H1 (cell line): Measurements from ENCODE around the gene CD276. TPM values are rescaled to one million over a fixed set of nuclear protein-coding genes. Genes with fewer than 3 reads are reported as not detected.

Experiments used
- KDM4A ChIP-seq: IDR thresholded peaks from one replicate; pipeline ENCODE4 v1.7.1; 2012; ENCODE audit warnings: low read depth, mild to moderate bottlenecking, moderate library complexity, low read length, inconsistent platforms; ENCODE audit not compliant: severe bottlenecking
- POLR2AphosphoS5 ChIP-seq: IDR thresholded peaks from 2 replicates; pipeline ENCODE4 v1.6.1; 2011; ENCODE audit warnings: low read depth, low read length
- polyA plus RNA-seq, 7 experiments: library from polyadenylated mRNA; depleted of rRNA in 3 of 7; stranded (reverse) in 5 of 7; unstranded in 2 of 7; fragments of >200 nt in 5 of 7; fragments of 200-250 nt in 2 of 7; gene quantifications; 1 replicate in 5 of 7; 2 replicates in 1 of 7; 4 replicates in 1 of 7; pipeline versions ENCODE4 v1.2.1 to v1.2.3, GENCODE V29; 2011 to 2013; ENCODE audit warnings: missing spikeins in 2 of 7, mixed read lengths in 2 of 7
- total RNA-seq: library from RNA; stranded (reverse); fragmentation: NEBNext Ultra II Directional; extraction: Animal tissue kit (Norgen Biotek cat#: 25700); gene quantifications from 2 replicates; pipeline ENCODE4 v1.2.1, GENCODE V29; 2021

CD276 gene
- total and polyA plus RNA-seq, 2 of the 8 experiments (the other 6 are each of a cell fraction or from before 2014, with no cell fraction given): 156 to 158 TPM

DNA sequence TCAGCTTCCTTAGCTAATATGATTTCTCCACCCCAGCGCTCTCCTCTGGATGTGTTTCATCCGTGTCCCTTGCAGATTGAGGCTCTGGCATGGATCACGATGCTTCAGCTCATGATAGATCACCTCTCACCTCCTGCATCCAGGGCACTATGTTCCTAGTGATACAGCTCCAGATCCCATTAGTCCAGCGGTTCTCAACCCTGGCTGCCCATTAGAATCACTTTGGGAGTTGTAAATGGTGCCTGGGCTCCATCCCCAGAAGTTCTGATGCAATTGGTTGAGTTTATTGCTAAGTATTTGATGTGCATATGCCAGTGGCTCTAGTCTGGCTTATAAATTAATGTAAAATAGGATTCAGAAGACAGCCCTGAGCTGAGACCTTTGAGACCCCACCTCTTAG, 34.5 kb downstream of the CD276 start (continued):
- TF ChIP-seq POLR2AphosphoS5 (no peak), KDM4A (no peak)
